Vagina (tissue), 2 donors: ENCODE results near the gene AKR1B1. TPM values are rescaled to one million over a fixed set of nuclear protein-coding genes. Genes with fewer than 3 reads are reported as not detected.

Experiments
- DNase-seq, 2 donors: peaks; one replicate each; pipeline ENCODE4 v3.0.0-alpha.2; 2017; ENCODE audit errors: extremely low spot score in 2 of 2
- H3K27ac ChIP-seq: fragments of 200-600 bp; sonication (generic); one replicate; pipeline ENCODE4 v1.5.1; 2019
- H3K27me3 ChIP-seq: fragments of 200-600 bp; sonication (generic); one replicate; pipeline ENCODE4 v1.5.1; 2019
- H3K36me3 ChIP-seq, 2 donors: fragments of 200-600 bp; sonication (generic); one replicate each; pipeline ENCODE4 v1.5.1; 2017 to 2019
- H3K4me1 ChIP-seq: fragments of 200-600 bp; sonication (generic); one replicate; pipeline ENCODE4 v1.5.1; 2019
- H3K4me3 ChIP-seq, 2 donors: fragments of 200-600 bp; sonication (generic); 1 replicate in 1 of 2; 2 replicates in 1 of 2; pipeline ENCODE4 v1.5.1; 2016 to 2019
- H3K9me3 ChIP-seq: fragments of 200-600 bp; sonication (generic); one replicate; pipeline ENCODE4 v1.5.1; 2019
- POLR2A ChIP-seq, 2 donors: fragments of 450-650 bp; IDR thresholded peaks; one replicate each; pipeline ENCODE4 v1.6.1; 2017; ENCODE audit warnings: antibody characterized with exemption in 2 of 2, mild to moderate bottlenecking in 2 of 2, moderate library complexity in 2 of 2
- POLR2AphosphoS5 ChIP-seq, 2 donors: sonication (generic); formaldehyde crosslinking; IDR thresholded peaks; one replicate each; pipeline ENCODE4 v1.9.0; 2017; ENCODE audit warnings: antibody characterized with exemption in 2 of 2, mild to moderate bottlenecking in 2 of 2, low read depth in 1 of 2; ENCODE audit not compliant: insufficient read depth in 1 of 2
- intact Hi-C: fragments of 100-400 bp; cut with DNase I; formaldehyde crosslinking; loops from one replicate; pipeline ENCODE4 v1.15.1; 2023
- total RNA-seq: library from RNA; depleted of rRNA; stranded (reverse); fragments of >200 nt; gene quantifications from one replicate; pipeline ENCODE4 v1.2.3, GENCODE V29; 2016
- TF ChIP-seq, protein P1 (sequence below), 3 experiments: fragments of 450-650 bp in 2 of 3; fragments of 200-600 bp in 1 of 3; sonication (generic) in 1 of 3; IDR thresholded peaks; one replicate each; pipeline ENCODE4 v1.5.1; 2017 to 2019; ENCODE audit warnings: antibody characterized with exemption in 3 of 3, mild to moderate bottlenecking in 2 of 3, moderate library complexity in 2 of 3

The AKR1B1 gene
- total RNA-seq, 1 donor from 2014 or later, result 79.1 TPM

DNA sequence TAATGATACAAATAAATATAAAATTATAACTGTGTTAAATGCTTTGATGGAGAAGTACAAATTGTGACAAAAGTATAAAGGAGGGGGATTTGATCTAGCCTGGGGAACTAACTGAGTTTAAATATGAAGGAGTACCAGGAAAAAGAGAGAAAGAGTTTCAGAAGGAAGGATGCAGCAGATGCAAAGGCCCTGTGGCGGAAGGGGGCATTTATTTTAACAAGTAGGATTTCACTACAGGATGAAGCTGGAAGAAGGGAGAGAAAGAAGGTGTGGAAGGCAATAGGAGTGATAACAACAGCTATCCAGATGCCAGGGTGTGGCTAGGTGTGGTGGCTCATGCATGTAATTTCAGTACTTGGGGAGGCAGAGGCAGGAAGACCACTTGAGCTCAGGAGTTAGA is 55.8 kb downstream of the AKR1B1 start:
- intact Hi-C loops, result no loop called here
- Histone ChIP-seq H3K4me3 (no peak overlapping the region), H3K27ac (no peak overlapping the region), H3K9me3 (no peaks in the 10 kb centered on the region), H3K27me3 (no peaks in the 10 kb centered on the region), H3K36me3 (no peaks in the 10 kb centered on the region), H3K4me1 (no peaks in the 10 kb centered on the region)
- DNase-seq, result no peak
- TF ChIP-seq, protein P1, sequence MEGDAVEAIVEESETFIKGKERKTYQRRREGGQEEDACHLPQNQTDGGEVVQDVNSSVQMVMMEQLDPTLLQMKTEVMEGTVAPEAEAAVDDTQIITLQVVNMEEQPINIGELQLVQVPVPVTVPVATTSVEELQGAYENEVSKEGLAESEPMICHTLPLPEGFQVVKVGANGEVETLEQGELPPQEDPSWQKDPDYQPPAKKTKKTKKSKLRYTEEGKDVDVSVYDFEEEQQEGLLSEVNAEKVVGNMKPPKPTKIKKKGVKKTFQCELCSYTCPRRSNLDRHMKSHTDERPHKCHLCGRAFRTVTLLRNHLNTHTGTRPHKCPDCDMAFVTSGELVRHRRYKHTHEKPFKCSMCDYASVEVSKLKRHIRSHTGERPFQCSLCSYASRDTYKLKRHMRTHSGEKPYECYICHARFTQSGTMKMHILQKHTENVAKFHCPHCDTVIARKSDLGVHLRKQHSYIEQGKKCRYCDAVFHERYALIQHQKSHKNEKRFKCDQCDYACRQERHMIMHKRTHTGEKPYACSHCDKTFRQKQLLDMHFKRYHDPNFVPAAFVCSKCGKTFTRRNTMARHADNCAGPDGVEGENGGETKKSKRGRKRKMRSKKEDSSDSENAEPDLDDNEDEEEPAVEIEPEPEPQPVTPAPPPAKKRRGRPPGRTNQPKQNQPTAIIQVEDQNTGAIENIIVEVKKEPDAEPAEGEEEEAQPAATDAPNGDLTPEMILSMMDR (IDR thresholded peaks at IDR 0.05), result no peak
- TF ChIP-seq POLR2AphosphoS5 (IDR thresholded peaks at IDR 0.05; ENCODE audit: insufficient read depth in 1 of 2, low read depth in 1 of 2) (no peak), POLR2A (IDR thresholded peaks at IDR 0.05) (no peak)

DNA sequence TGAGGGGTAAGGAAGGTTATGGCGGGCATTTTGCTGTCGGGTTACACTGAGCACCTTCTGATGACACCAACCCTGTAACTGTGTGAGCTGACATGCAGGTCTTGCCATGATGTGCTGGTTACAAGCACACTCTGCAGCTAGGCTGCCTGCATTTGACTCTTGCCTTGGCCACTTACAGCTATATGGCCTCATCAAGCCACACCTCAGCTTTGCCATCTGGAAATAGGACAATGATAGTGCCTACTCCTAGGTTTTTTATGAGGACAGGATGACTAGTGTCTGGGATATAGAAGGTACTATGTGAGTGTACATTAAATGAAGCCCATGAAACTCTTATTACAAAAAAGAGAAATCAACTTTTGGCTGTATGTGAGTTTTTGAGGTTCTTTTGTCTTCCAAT is 58.0 kb downstream of the AKR1B1 start:
- intact Hi-C loops, result no loop called here
- Histone ChIP-seq H3K36me3 (no peaks in the 10 kb centered on the region), H3K27ac (no peak overlapping the region), H3K9me3 (no peaks in the 10 kb centered on the region), H3K4me1 (no peaks in the 10 kb centered on the region), H3K4me3 (no peak overlapping the region), H3K27me3 (no peaks in the 10 kb centered on the region)
- DNase-seq, result no peak
- TF ChIP-seq POLR2A (IDR thresholded peaks at IDR 0.05) (no peak), POLR2AphosphoS5 (IDR thresholded peaks at IDR 0.05; ENCODE audit: insufficient read depth in 1 of 2, low read depth in 1 of 2) (no peak)
- TF ChIP-seq, protein P1 (IDR thresholded peaks at IDR 0.05), result no peak

DNA sequence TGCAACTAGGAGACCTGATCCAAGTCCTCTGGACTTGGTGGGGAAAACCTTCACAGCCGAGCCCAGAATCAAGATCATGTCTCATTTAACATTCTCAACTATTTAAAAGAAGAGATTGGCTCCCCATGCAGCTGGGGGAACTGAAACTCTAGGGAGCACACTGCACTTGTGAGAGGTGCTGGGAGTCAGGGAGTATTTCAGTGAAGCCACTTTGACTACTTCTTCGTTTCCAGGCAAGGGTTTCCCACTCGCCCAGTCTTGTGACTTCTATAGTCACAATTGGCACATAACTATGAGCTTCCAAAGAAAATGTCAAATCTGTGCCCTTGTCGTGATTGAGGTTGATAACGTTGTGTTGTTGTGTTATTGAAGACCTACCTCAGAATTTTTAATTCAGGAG is 62.9 kb downstream of the AKR1B1 start:
- Histone ChIP-seq H3K27ac (no peak overlapping the region), H3K9me3 (no peaks in the 10 kb centered on the region), H3K27me3 (no peaks in the 10 kb centered on the region), H3K4me3 (no peak overlapping the region), H3K4me1 (no peaks in the 10 kb centered on the region), H3K36me3 (no peaks in the 10 kb centered on the region)
- intact Hi-C loops, result no loop called here
- DNase-seq, result no peak
- TF ChIP-seq POLR2A (IDR thresholded peaks at IDR 0.05), result no peak
- TF ChIP-seq, protein P1 (IDR thresholded peaks at IDR 0.05), result no peak
- no peak for TF ChIP-seq POLR2AphosphoS5 (IDR thresholded peaks at IDR 0.05; ENCODE audit: insufficient read depth in 1 of 2, low read depth in 1 of 2)

DNA sequence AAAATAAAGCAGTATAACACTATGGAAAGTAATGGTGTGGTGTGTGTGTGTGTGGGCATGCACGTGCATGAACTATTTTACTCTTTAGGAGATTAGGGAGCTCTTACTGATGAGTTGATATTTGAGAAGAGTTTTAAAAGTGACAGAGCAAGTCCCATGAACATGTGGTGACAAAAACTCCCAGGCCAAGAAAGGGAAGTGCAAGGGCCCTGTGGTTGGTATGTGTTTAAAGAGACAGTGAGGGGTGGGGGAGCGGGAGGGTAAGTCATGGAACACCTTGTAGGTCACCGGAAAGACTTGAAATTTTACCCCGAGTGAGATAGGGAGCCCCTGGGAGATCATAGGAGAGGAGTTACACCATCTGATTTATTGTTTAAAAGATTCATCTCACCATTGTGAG is 63.3 kb downstream of the AKR1B1 start:
- Histone ChIP-seq H3K27me3 (no peaks in the 10 kb centered on the region), H3K27ac (no peak overlapping the region), H3K9me3 (no peaks in the 10 kb centered on the region), H3K4me1 (no peaks in the 10 kb centered on the region), H3K4me3 (no peak overlapping the region), H3K36me3 (no peaks in the 10 kb centered on the region)
- intact Hi-C loops, result no loop called here
- DNase-seq, result no peak
- TF ChIP-seq POLR2A (IDR thresholded peaks at IDR 0.05) (no peak), POLR2AphosphoS5 (IDR thresholded peaks at IDR 0.05; ENCODE audit: insufficient read depth in 1 of 2, low read depth in 1 of 2) (no peak)
- TF ChIP-seq, protein P1 (IDR thresholded peaks at IDR 0.05), result no peak

DNA sequence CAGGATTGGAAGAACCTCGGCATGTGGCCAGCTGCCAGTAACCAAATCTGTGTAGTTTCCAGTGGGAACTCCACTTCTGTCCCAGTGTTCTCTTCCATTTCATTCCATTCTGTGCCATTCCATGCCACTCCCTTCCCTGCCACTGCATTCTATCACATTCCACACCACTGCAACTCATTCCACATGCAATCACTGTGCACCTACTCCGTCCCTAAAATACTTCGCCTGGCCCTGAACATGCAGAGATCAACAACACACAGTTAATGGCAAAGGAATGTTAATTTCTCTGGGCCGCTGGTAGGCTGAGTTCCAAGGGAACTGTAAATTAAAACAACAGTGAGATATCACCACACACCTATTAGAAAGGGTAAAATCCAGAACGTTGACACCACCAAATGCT is 64.8 kb downstream of the AKR1B1 start:
- H3K4me3 ChIP-seq, result no peak overlapping the region
- H3K27ac ChIP-seq, result no peak overlapping the region
- no peaks in the 10 kb centered on the region for H3K27me3 ChIP-seq
- H3K36me3 ChIP-seq, result no peaks in the 10 kb centered on the region
- TF ChIP-seq POLR2A (IDR thresholded peaks at IDR 0.05), result no peak
- no peak for DNase-seq
- intact Hi-C loops, result no loop called here
- no peaks in the 10 kb centered on the region for H3K9me3 ChIP-seq
- no peaks in the 10 kb centered on the region for H3K4me1 ChIP-seq

Other genes starting within 250 kb of the AKR1B1 start
- gene SLC35B4, start 142.2 kb downstream of the AKR1B1 start, total RNA-seq, result 13.0 TPM
- gene AKR1B10, start 68.5 kb upstream of the AKR1B1 start, total RNA-seq, result 205 TPM
- gene AKR1B15, start 90.0 kb upstream of the AKR1B1 start, total RNA-seq, result 11.5 TPM
- gene BPGM, start 187.8 kb upstream of the AKR1B1 start, total RNA-seq, result 9.1 TPM